ENCODE measurements around the gene MOB3C.
A peak's percentile ranks its signal among the peaks of the same experiment; 100 is the strongest.
"Not testable (repeated sequence)": the region's sequence is repeated elsewhere in the genome, so short reads cannot be mapped to it uniquely, and the experiment has no call there.

The MOB3C gene

GRCh38 chr1:46616277-46617107, at the start of gene MOB3C:
MOB3C (minus strand) TSS chr1:46616811; CDS start chr1:46613321, 3,490 bp downstream.
- no peak for TF ChIP-seq EZH2phosphoT487 (conservative IDR thresholded peaks at IDR 0.05; ENCODE audit: low read length)
- no peak for TF ChIP-seq CTCF (IDR thresholded peaks at IDR 0.05; ENCODE audit: insufficient read depth, low read length, poor library complexity, severe bottlenecking)
- Histone ChIP-seq H3K9me2 (replicated peaks; ENCODE audit: insufficient read depth, low read length) (no peaks in the 10 kb centered on the region), H3K4me3 (ENCODE audit: insufficient read depth, low read length, poor library complexity, severe bottlenecking) (peak within 1 kb of the TSS; percentile 71), H3K27me3 (ENCODE audit: low read length) (no peaks in the 10 kb centered on the region), H3K27ac (ENCODE audit: low read depth, low read length) (no peak within 1 kb of the TSS), H3F3A (ENCODE audit: insufficient read depth) (no peaks in the 10 kb centered on the region), H3K36me3 (ENCODE audit: low read length) (no peaks in the 10 kb centered on the region), H2AFZ (ENCODE audit: low read depth, low read length, severe bottlenecking) (peak within 1 kb of the TSS; percentile 95), H3K79me2 (ENCODE audit: insufficient read depth, low read length) (no peaks in the 10 kb centered on the region), H4K20me1 (ENCODE audit: low read depth, low read length) (no peaks in the 10 kb centered on the region), H3K4me2 (ENCODE audit: low read depth, low read length, poor library complexity, severe bottlenecking) (peak within 1 kb of the TSS; percentile 67), H3K9ac (ENCODE audit: low read length) (peak within 1 kb of the TSS; percentile 61), H3K9me3 (ENCODE audit: insufficient read depth, low read length) (no peaks in the 10 kb centered on the region)

DNA sequence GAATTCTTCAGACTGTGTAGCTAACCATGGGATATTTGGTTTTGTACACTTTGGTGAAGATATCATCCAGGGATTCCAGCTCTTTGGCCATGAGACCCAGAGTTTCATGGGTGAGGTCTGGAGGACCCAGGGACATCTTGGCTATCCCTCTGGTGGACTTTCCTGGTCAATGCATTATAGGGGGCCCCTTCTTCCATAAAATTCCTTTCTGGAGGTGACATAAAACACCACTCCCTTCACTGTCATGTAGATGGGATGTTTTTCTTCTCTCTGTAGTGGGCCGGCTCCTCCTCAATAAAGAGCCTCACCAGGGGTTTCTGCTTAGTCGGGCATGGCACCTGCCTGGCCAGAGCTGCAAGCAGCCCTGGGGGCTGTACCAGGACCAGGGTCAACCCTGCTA, 49.4 kb upstream of the MOB3C start:
- H3K9me3 ChIP-seq (ENCODE audit: insufficient read depth, low read length), result no peaks in the 10 kb centered on the region
- no peak overlapping the region for H3K4me3 ChIP-seq (ENCODE audit: insufficient read depth, low read length, poor library complexity, severe bottlenecking)
- H3K9me2 ChIP-seq (replicated peaks; ENCODE audit: insufficient read depth, low read length), result no peaks in the 10 kb centered on the region
- no peak overlapping the region for H3K4me2 ChIP-seq (ENCODE audit: low read depth, low read length, poor library complexity, severe bottlenecking)
- no peak overlapping the region for H3K9ac ChIP-seq (ENCODE audit: low read length)
- H3K36me3 ChIP-seq (ENCODE audit: low read length), result 0 out of 2 replicates have a peak, but pooled peaks cover 6% of the 10 kb centered on the region
- no peak for TF ChIP-seq CTCF (IDR thresholded peaks at IDR 0.05; ENCODE audit: insufficient read depth, low read length, poor library complexity, severe bottlenecking)
- no peak overlapping the region for H3K27ac ChIP-seq (ENCODE audit: low read depth, low read length)
- H3K79me2 ChIP-seq (ENCODE audit: insufficient read depth, low read length), result peaks cover 7% of the 10 kb centered on the region; the same call in 1 of the 2 replicates
- no peak overlapping the region for H2AFZ ChIP-seq (ENCODE audit: low read depth, low read length, severe bottlenecking)
- peaks cover 13% of the 10 kb centered on the region for H3F3A ChIP-seq (ENCODE audit: insufficient read depth)
- H4K20me1 ChIP-seq (ENCODE audit: low read depth, low read length), result no peaks in the 10 kb centered on the region
- no peaks in the 10 kb centered on the region for H3K27me3 ChIP-seq (ENCODE audit: low read length)

DNA sequence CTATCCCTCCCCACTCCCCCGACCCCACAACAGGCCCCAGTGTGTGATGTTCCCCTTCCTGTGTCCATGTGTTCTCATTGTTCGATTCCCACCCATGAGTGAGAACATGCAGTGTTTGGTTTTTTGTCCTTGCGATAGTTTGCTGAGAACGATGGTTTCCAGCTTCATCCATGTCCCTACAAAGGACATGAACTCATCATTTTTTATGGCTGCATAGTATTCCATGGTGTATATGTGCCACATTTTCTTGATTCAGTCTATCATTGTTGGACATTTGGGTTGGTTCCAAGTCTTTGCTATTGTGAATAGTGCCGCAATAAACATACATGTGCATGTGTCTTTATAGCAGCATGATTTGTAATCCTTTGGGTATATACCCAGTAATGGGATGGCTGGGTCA, 46.3 kb upstream of the MOB3C start:
- not testable (repeated sequence) for H3K4me3 ChIP-seq (ENCODE audit: insufficient read depth, low read length, poor library complexity, severe bottlenecking); H3F3A ChIP-seq (ENCODE audit: insufficient read depth); H4K20me1 ChIP-seq (ENCODE audit: low read depth, low read length); H3K9ac ChIP-seq (ENCODE audit: low read length); H2AFZ ChIP-seq (ENCODE audit: low read depth, low read length, severe bottlenecking); H3K4me2 ChIP-seq (ENCODE audit: low read depth, low read length, poor library complexity, severe bottlenecking); H3K36me3 ChIP-seq (ENCODE audit: low read length); H3K79me2 ChIP-seq (ENCODE audit: insufficient read depth, low read length); H3K27me3 ChIP-seq (ENCODE audit: low read length); H3K27ac ChIP-seq (ENCODE audit: low read depth, low read length); H3K9me2 ChIP-seq (replicated peaks; ENCODE audit: insufficient read depth, low read length); H3K9me3 ChIP-seq (ENCODE audit: insufficient read depth, low read length)

GRCh38 chr1:46660116-46660515, 43.5 kb upstream of the MOB3C start:
- not testable (repeated sequence) for H3K9me2 ChIP-seq (replicated peaks; ENCODE audit: insufficient read depth, low read length); H2AFZ ChIP-seq (ENCODE audit: low read depth, low read length, severe bottlenecking); H3K4me3 ChIP-seq (ENCODE audit: insufficient read depth, low read length, poor library complexity, severe bottlenecking); H3K27me3 ChIP-seq (ENCODE audit: low read length); H3K9me3 ChIP-seq (ENCODE audit: insufficient read depth, low read length); H3F3A ChIP-seq (ENCODE audit: insufficient read depth); H3K9ac ChIP-seq (ENCODE audit: low read length); H3K27ac ChIP-seq (ENCODE audit: low read depth, low read length); H3K4me2 ChIP-seq (ENCODE audit: low read depth, low read length, poor library complexity, severe bottlenecking); H3K79me2 ChIP-seq (ENCODE audit: insufficient read depth, low read length); H4K20me1 ChIP-seq (ENCODE audit: low read depth, low read length)
- peaks cover 28% of the 10 kb centered on the region; the same call in 1 of the 2 replicates for H3K36me3 ChIP-seq (ENCODE audit: low read length)

All from SU-DHL-6 (cell line).